Measurements from ENCODE around the gene CAPZA2.
A peak's percentile ranks its signal among the peaks of the same experiment; 100 is the strongest.

The CAPZA2 gene

DNA sequence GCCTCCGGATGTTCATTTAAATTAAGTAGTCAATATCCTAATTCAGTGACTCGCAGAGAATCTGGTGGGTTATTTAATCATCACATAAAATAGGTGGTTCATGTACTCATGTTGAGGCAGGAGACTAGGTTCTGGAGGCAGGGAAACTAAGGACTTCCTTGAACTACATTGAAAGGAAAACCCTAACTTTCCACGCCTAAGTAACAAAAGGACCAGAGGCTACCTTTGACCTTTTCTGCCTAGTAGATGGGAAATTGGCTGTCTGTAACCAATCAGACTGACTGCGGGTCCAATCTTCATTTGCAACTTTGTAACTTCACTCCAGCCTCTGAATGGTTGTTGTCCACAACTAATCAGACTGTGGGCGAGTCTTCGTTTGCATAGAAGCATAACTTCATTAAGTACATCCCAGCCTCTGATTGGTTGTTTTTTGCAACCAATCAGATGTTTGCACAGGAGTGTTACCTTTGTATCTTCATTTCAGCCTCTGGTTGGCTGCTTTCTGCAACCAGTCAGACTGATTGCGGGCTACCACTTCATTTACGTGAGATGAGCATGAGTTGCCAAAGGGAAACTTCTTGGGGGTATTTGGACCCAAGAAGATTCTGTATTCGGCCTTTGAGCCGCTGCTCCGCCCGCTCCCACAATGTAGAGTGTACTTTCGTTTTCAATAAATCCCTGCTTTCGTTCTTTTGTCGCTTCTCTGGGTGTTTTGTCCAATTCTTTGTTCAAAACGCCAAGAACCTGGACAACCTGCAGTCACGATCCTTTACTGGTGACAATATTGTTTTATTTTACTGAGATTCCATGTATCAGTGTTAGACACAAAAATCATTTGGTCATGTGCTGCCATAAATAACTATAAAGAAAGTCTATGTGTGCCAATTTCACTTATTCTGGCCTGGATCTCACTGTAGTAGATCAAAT, 89.2 kb downstream of the CAPZA2 start:
- H3K9ac ChIP-seq (ENCODE audit: low read depth in 1 of 2, low read length in 2 of 2), result peak overlapping the region; percentile 42 to 52

DNA sequence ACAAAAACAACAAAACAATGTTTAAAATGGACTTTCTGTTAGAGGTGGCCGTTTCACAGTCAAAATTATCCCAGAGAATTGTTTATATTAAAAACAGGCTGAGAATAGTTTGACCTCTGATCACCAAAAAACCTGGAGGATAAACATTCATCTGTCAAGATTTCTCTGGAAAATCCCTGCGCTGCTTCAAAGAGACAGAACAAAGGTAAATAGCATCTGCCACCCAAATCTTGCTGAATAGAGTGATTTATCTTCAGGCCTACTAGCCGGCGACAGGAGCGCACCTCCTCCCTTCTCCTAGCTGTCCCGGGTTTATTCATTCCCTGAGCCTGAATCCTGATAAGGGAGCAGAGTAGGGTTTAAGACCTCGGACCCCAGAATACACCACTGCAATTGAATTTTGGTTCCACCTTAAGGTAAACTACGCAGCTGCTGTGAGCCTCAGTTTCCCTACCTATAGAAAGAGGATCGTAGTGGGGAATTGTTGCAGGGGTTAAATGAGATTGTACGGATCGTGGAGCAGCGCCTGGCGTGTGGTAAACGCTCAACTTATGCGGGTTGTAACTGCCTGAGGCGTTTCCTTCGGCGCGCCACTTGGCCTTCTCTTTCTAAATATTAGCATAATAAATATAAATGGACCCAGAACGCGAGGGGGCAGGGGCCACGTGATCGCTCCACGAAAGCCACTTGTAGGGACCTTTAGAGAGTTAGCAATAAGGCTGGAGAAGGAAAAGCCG, 90.4 kb downstream of the CAPZA2 start:
- H3K4me3 ChIP-seq (ENCODE audit: low read depth in 1 of 2, low read length in 2 of 2), result peak overlapping the region; percentile 71 to 88
- no peaks in the 10 kb centered on the region for H3K9me3 ChIP-seq (ENCODE audit: control insufficient read depth in 1 of 2, low read length in 2 of 2)
- H3K27me3 ChIP-seq (ENCODE audit: control insufficient read depth in 1 of 2, insufficient read depth in 2 of 2, low read length in 2 of 2), result no peaks in the 10 kb centered on the region
- peak overlapping the region; percentile 40 for H3K27ac ChIP-seq (ENCODE audit: low read depth, low read length)
- H3K4me1 ChIP-seq (ENCODE audit: control insufficient read depth in 1 of 2, insufficient read depth in 2 of 2, low read length in 2 of 2), result peaks cover 8 to 22% of the 10 kb centered on the region in 2 donors
- no peaks in the 10 kb centered on the region for H3K36me3 ChIP-seq (ENCODE audit: control insufficient read depth in 1 of 2, insufficient read depth in 2 of 2, low read length in 2 of 2)
- peak overlapping the region; percentile 72 to 75 for H3K9ac ChIP-seq (ENCODE audit: low read depth in 1 of 2, low read length in 2 of 2)

More for the DNA sequence above, 89.2 kb downstream of the CAPZA2 start:
- Histone ChIP-seq H3K27me3 (ENCODE audit: control insufficient read depth in 1 of 2, insufficient read depth in 2 of 2, low read length in 2 of 2) (no peaks in the 10 kb centered on the region), H3K4me3 (ENCODE audit: low read depth in 1 of 2, low read length in 2 of 2) (peak overlapping the region; percentile 53 to 71), H3K4me1 (ENCODE audit: control insufficient read depth in 1 of 2, insufficient read depth in 2 of 2, low read length in 2 of 2) (peaks cover 8 to 21% of the 10 kb centered on the region in 2 donors), H3K36me3 (ENCODE audit: control insufficient read depth in 1 of 2, insufficient read depth in 2 of 2, low read length in 2 of 2) (no peaks in the 10 kb centered on the region), H3K9me3 (ENCODE audit: control insufficient read depth in 1 of 2, low read length in 2 of 2) (no peaks in the 10 kb centered on the region), H3K27ac (ENCODE audit: low read depth, low read length) (no peak overlapping the region)

- H3K4me3 ChIP-seq (ENCODE audit: low read depth in 1 of 2, low read length in 2 of 2), result peak within 1 kb of the TSS; percentile 83 to 88
- H3K4me1 ChIP-seq (ENCODE audit: control insufficient read depth in 1 of 2, insufficient read depth in 2 of 2, low read length in 2 of 2), result peaks cover 8 to 22% of the 10 kb centered on the region in 2 donors
- H3K27me3 ChIP-seq (ENCODE audit: control insufficient read depth in 1 of 2, insufficient read depth in 2 of 2, low read length in 2 of 2), result no peaks in the 10 kb centered on the region
- no peaks in the 10 kb centered on the region for H3K36me3 ChIP-seq (ENCODE audit: control insufficient read depth in 1 of 2, insufficient read depth in 2 of 2, low read length in 2 of 2)
- peak within 1 kb of the TSS; percentile 92 for H3K9ac ChIP-seq (ENCODE audit: low read depth in 1 of 2, low read length in 2 of 2)
- peak within 1 kb of the TSS; percentile 95 for H3K27ac ChIP-seq (ENCODE audit: low read depth, low read length)
- H3K9me3 ChIP-seq (ENCODE audit: control insufficient read depth in 1 of 2, low read length in 2 of 2), result no peaks in the 10 kb centered on the region
Observed at GRCh38 chr7:116953372-116953905, 91.1 kb downstream of the CAPZA2 start, which contains the start of gene ST7. Gene ST7 (plus strand): TSS chr7:116953501. CDS start chr7:116953541, 40 bp downstream.

DNA sequence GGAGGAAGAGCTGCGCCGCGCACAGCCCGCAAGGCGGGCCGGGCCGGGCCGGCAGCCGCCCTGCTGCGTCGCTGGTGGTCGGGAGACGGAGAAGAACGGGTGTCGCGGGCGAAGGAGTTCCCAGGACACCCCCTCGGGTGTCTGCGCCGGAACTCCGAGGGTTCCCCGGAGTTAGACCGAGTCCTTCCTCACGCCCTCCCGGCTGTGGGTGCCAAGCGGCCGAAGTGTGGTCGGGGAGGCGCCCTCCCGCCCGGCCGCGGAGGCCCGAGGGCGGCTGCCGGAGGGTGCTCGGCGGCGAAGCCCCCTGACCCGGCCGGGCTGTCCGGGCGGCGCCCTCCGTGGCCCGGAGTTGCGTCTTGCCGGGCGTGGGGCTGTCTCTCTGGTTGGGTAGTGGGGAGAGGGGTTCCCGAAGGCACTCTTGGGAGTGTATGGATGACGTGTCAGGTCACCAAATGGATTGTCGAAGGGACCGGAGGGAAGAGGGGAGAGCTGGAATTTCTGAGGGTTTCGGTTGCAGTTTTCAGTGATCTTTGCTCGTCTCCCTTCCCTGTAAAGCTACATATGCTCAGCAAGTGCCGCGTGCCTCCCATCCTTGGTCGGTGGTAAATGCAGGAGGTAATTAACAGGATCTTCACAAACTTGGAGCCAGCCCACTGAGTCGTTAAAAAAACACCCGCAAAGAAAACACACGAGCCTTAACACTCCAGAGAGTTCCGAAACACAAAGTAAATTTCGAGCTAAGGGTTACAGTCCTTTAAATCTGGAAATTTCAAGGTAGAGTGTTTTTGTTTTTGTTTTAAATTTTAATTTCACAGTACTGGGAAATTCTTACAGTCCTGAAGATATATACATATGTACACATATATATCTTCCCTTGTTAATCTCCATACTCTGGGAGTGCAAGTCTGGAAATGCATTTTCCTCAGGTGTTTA, 91.8 kb downstream of the CAPZA2 start:
- Histone ChIP-seq H3K36me3 (ENCODE audit: control insufficient read depth in 1 of 2, insufficient read depth in 2 of 2, low read length in 2 of 2) (no peaks in the 10 kb centered on the region), H3K4me1 (ENCODE audit: control insufficient read depth in 1 of 2, insufficient read depth in 2 of 2, low read length in 2 of 2) (peaks cover 8 to 22% of the 10 kb centered on the region in 2 donors), H3K9me3 (ENCODE audit: control insufficient read depth in 1 of 2, low read length in 2 of 2) (no peaks in the 10 kb centered on the region), H3K27me3 (ENCODE audit: control insufficient read depth in 1 of 2, insufficient read depth in 2 of 2, low read length in 2 of 2) (no peaks in the 10 kb centered on the region), H3K27ac (ENCODE audit: low read depth, low read length) (peak overlapping the region; percentile 95), H3K4me3 (ENCODE audit: low read depth in 1 of 2, low read length in 2 of 2) (peak overlapping the region; percentile 72 to 83), H3K9ac (ENCODE audit: low read depth in 1 of 2, low read length in 2 of 2) (peak overlapping the region; percentile 43 to 92)

GRCh38 chr7:116955340-116955739, 93.0 kb downstream of the CAPZA2 start:
- Histone ChIP-seq H3K9me3 (ENCODE audit: control insufficient read depth in 1 of 2, low read length in 2 of 2) (no peaks in the 10 kb centered on the region), H3K4me3 (ENCODE audit: low read depth in 1 of 2, low read length in 2 of 2) (peak overlapping the region in 1 of 2 donors; percentile 83), H3K4me1 (ENCODE audit: control insufficient read depth in 1 of 2, insufficient read depth in 2 of 2, low read length in 2 of 2) (peaks cover 8 to 22% of the 10 kb centered on the region in 2 donors), H3K36me3 (ENCODE audit: control insufficient read depth in 1 of 2, insufficient read depth in 2 of 2, low read length in 2 of 2) (no peaks in the 10 kb centered on the region), H3K27me3 (ENCODE audit: control insufficient read depth in 1 of 2, insufficient read depth in 2 of 2, low read length in 2 of 2) (no peaks in the 10 kb centered on the region), H3K9ac (ENCODE audit: low read depth in 1 of 2, low read length in 2 of 2) (no peak overlapping the region), H3K27ac (ENCODE audit: low read depth, low read length) (no peak overlapping the region)

- Histone ChIP-seq H3K9me3 (ENCODE audit: control insufficient read depth in 1 of 2, low read length in 2 of 2) (no peaks in the 10 kb centered on the region), H3K36me3 (ENCODE audit: control insufficient read depth in 1 of 2, insufficient read depth in 2 of 2, low read length in 2 of 2) (no peaks in the 10 kb centered on the region), H3K9ac (ENCODE audit: low read depth in 1 of 2, low read length in 2 of 2) (no peak overlapping the region), H3K27ac (ENCODE audit: low read depth, low read length) (no peak overlapping the region), H3K4me3 (ENCODE audit: low read depth in 1 of 2, low read length in 2 of 2) (no peak overlapping the region), H3K4me1 (ENCODE audit: control insufficient read depth in 1 of 2, insufficient read depth in 2 of 2, low read length in 2 of 2) (peaks cover 8 to 22% of the 10 kb centered on the region in 2 donors), H3K27me3 (ENCODE audit: control insufficient read depth in 1 of 2, insufficient read depth in 2 of 2, low read length in 2 of 2) (no peaks in the 10 kb centered on the region)
Observed at GRCh38 chr7:116955801-116956476, 93.6 kb downstream of the CAPZA2 start.

DNA sequence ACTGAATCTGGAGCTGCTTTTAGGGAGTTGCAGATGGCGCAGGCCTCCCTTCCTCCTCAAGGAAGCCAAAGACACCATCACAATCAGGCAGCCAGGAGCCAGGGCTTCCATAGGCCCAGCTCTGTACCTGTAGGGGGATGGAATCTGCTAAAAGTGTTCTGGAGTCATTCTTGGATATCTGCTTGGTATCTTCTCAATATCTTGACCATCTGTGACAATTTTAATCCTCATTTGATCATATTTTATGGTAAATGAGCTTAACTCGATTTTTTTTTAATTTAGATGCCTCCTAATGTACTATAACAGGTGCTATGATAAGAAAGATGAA, 94.1 kb downstream of the CAPZA2 start:
- no peaks in the 10 kb centered on the region for H3K27me3 ChIP-seq (ENCODE audit: control insufficient read depth in 1 of 2, insufficient read depth in 2 of 2, low read length in 2 of 2)
- H3K9ac ChIP-seq (ENCODE audit: low read depth in 1 of 2, low read length in 2 of 2), result no peak overlapping the region
- peaks cover 8 to 22% of the 10 kb centered on the region in 2 donors for H3K4me1 ChIP-seq (ENCODE audit: control insufficient read depth in 1 of 2, insufficient read depth in 2 of 2, low read length in 2 of 2)
- H3K27ac ChIP-seq (ENCODE audit: low read depth, low read length), result no peak overlapping the region
- H3K9me3 ChIP-seq (ENCODE audit: control insufficient read depth in 1 of 2, low read length in 2 of 2), result no peaks in the 10 kb centered on the region
- no peak overlapping the region for H3K4me3 ChIP-seq (ENCODE audit: low read depth in 1 of 2, low read length in 2 of 2)
- no peaks in the 10 kb centered on the region for H3K36me3 ChIP-seq (ENCODE audit: control insufficient read depth in 1 of 2, insufficient read depth in 2 of 2, low read length in 2 of 2)

GRCh38 chr7:116957874-116958273, 95.5 kb downstream of the CAPZA2 start:
- Histone ChIP-seq H3K27me3 (ENCODE audit: control insufficient read depth in 1 of 2, insufficient read depth in 2 of 2, low read length in 2 of 2) (no peaks in the 10 kb centered on the region), H3K4me1 (ENCODE audit: control insufficient read depth in 1 of 2, insufficient read depth in 2 of 2, low read length in 2 of 2) (peaks cover 1 to 13% of the 10 kb centered on the region in 2 donors), H3K36me3 (ENCODE audit: control insufficient read depth in 1 of 2, insufficient read depth in 2 of 2, low read length in 2 of 2) (no peaks in the 10 kb centered on the region), H3K27ac (ENCODE audit: low read depth, low read length) (no peak overlapping the region), H3K9me3 (ENCODE audit: control insufficient read depth in 1 of 2, low read length in 2 of 2) (no peaks in the 10 kb centered on the region), H3K4me3 (ENCODE audit: low read depth in 1 of 2, low read length in 2 of 2) (no peak overlapping the region), H3K9ac (ENCODE audit: low read depth in 1 of 2, low read length in 2 of 2) (no peak overlapping the region)
